Measurements from ENCODE around the gene HERPUD2.
"Not testable (repeated sequence)": the region's sequence is repeated elsewhere in the genome, so short reads cannot be mapped to it uniquely, and the experiment has no call there.

The HERPUD2 gene

GRCh38 chr7:35676211-35676610, 18.7 kb downstream of the HERPUD2 start:
- FAIRE-seq: no peak

- FAIRE-seq: no peak
These were observed 23.9 kb downstream of the HERPUD2 start for GRCh38 chr7:35670856-35671569.

- FAIRE-seq: not testable (repeated sequence)
These were observed 34.5 kb downstream of the HERPUD2 start for GRCh38 chr7:35660411-35660810.

GRCh38 chr7:35658606-35659201, 36.2 kb downstream of the HERPUD2 start:
- peak; percentile 31 for FAIRE-seq

GRCh38 chr7:35657125-35657524, 37.8 kb downstream of the HERPUD2 start:
- no peak for FAIRE-seq

GRCh38 chr7:35654558-35654957, 40.4 kb downstream of the HERPUD2 start:
- FAIRE-seq: not testable (repeated sequence)

- no peak for FAIRE-seq
These were observed 42.8 kb downstream of the HERPUD2 start for GRCh38 chr7:35652124-35652523.

- no peak for FAIRE-seq
These were observed 44.2 kb downstream of the HERPUD2 start for GRCh38 chr7:35650751-35651150.

GRCh38 chr7:35649711-35650110, 45.2 kb downstream of the HERPUD2 start:
- FAIRE-seq: no peak

GRCh38 chr7:35648367-35648766, 46.6 kb downstream of the HERPUD2 start:
- FAIRE-seq: no peak

- FAIRE-seq: no peak
These were observed 47.8 kb downstream of the HERPUD2 start for GRCh38 chr7:35647171-35647574.

- no peak for FAIRE-seq
These were observed 48.5 kb downstream of the HERPUD2 start for GRCh38 chr7:35646289-35647023.

- no peak for FAIRE-seq
These were observed 49.2 kb downstream of the HERPUD2 start for GRCh38 chr7:35645691-35646090.

GRCh38 chr7:35630024-35630972, 64.6 kb downstream of the HERPUD2 start:
- no peak for FAIRE-seq

GRCh38 chr7:35624299-35625186, 70.4 kb downstream of the HERPUD2 start:
- FAIRE-seq: peak; percentile 36

- no peak for FAIRE-seq
These were observed 71.6 kb downstream of the HERPUD2 start for GRCh38 chr7:35623381-35623780.

GRCh38 chr7:35619863-35620262, 75.1 kb downstream of the HERPUD2 start:
- no peak for FAIRE-seq

GRCh38 chr7:35617041-35617440, 77.9 kb downstream of the HERPUD2 start:
- FAIRE-seq: no peak

GRCh38 chr7:35613150-35613549, 81.8 kb downstream of the HERPUD2 start:
- no peak for FAIRE-seq

GRCh38 chr7:35605760-35606159, 89.2 kb downstream of the HERPUD2 start:
- no peak for FAIRE-seq

GRCh38 chr7:35604595-35604994, 90.3 kb downstream of the HERPUD2 start:
- FAIRE-seq: no peak

- no peak for FAIRE-seq
These were observed 95.3 kb downstream of the HERPUD2 start for GRCh38 chr7:35599645-35600044.

All from G401.6 (cell line).